CD4-positive, alpha-beta T cell treated with Interleukin-21 for 1 hour (primary cell): ENCODE measurements around the gene LSAMP.

ENCODE experiments used
- DNase-seq: peaks from one replicate; pipeline ENCODE4 v3.0.0-alpha.2; 2020

LSAMP gene

DNA sequence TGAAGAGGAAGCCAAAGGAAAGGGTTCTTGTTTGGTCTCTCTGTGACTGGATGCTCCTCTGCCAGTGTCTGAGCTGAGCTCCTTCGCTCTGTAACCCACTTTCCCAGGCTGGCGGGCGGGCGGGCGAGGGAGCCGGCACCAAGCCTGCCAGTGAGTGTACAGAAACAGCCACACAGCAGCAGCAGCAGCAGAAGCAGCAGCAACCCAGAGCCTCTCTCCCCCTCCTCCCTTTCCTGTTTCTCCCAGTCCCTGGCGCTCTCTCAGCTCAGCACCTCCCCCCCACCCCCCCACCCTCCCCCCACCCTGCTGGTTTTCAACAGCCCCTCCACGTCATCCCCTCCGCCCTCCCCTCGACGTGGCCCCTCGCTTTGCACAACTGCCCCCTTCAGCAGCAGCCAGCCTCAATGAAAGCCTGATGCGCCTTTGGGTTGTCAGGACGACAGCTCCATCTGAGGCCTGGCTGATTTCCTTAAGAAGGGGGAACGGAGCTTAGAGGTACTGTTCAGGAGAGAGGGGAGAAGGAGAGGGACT is at the start of gene LSAMP:
TSS of gene LSAMP (minus strand) at position 177 of the 531 bp plus-strand sequence.
- DNase-seq = no peak

DNA sequence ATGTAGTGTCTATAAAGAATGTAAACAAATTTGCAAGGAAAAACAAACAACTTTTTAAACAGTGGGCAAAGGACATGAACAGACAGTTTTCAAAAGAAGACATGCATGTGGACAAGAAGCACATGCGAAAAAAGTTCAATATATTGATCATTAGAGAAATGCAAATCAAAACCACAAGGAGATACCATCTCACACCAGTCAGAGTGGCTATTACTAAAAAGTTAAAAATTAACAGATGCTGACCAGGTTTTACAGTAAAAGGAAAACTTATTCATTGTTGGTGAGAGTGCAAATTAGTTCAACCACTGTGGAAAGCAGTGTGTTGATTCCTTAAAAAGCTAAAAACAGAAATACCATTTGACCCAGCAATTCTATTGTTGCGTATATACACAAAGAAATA is 47.1 kb upstream of the LSAMP start:
- DNase-seq = no peak

- no peak for DNase-seq
These were observed 37.8 kb upstream of the LSAMP start for GRCh38 chr3:116483135-116483534.

GRCh38 chr3:116476691-116477090 is 31.4 kb upstream of the LSAMP start:
- no peak for DNase-seq

DNA sequence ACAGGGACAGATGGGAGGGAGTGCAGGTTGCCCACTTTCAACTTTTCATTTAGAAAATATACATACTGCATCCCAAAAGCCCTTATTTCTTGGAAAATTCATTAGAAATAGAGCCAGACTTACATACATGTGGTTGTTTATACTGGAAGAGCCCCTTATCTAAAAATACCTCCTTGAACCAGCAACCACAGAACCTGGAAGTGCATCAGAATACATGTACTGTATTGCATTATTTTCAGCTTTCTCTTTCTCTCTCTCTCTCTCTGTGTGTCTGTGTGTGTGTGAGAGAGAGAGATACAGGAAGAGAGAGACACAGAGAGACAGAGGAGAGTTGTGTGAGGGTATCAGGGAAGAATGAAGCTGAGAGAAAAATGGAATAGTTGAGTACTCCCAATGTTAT is 29.5 kb upstream of the LSAMP start:
- no peak for DNase-seq

- DNase-seq = no peak
These were observed 28.9 kb upstream of the LSAMP start for GRCh38 chr3:116474032-116474780.

DNA sequence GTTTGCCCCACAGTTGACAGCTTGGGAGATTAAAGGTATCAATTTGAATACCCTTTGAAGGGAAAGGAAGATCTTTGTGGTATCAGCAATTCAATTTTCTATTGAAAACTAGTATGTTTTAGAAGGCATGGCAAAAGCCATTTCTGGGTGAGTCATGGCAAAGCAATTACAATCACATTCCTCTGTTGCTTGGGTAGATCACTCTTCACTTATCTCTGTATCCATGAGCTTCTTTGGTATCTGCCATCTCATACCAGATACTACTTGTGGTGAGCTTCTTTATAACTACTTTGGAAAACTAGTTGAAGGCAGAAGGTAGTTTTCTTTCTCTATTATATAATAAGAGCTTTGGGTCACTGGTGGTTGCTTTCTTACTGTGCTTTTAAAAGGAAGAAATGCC is 28.3 kb upstream of the LSAMP start:
- no peak for DNase-seq

GRCh38 chr3:116470605-116471197 is 25.4 kb upstream of the LSAMP start:
- no peak for DNase-seq

GRCh38 chr3:116469546-116469945 is 24.3 kb upstream of the LSAMP start:
- DNase-seq = no peak

GRCh38 chr3:116464276-116464798 is 19.1 kb upstream of the LSAMP start:
- no peak for DNase-seq

DNA sequence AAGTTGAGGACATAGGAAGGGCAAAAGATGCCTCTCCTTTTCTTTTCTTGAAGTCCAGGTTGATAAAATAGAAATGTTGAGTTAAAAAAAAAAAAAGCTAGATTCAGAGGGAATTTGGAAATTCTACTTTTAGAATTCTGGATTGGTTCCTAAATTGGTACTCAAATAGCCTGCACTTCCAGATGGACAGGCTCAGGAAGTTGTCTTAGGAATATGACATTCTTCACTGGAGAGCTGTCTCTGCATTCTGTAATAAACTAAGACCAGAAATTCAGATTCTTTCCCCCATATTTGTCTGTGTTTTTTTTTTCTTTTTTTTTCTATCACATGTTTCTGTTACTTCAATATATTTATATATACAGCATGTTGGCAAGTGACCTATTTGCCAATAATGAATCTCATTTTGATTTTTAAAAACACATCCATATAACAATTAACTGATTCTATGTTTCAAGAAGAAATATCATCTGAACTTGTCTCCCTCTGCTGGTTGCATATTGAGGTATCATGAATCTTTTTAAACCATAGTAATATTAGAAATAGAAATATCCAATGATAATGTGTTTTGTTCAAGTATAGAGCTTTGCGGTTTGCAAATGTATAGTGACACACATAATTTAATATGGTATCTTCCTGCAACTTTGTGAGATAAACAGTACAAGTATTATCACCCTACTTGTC is 8.5 kb upstream of the LSAMP start:
- no peak for DNase-seq

DNA sequence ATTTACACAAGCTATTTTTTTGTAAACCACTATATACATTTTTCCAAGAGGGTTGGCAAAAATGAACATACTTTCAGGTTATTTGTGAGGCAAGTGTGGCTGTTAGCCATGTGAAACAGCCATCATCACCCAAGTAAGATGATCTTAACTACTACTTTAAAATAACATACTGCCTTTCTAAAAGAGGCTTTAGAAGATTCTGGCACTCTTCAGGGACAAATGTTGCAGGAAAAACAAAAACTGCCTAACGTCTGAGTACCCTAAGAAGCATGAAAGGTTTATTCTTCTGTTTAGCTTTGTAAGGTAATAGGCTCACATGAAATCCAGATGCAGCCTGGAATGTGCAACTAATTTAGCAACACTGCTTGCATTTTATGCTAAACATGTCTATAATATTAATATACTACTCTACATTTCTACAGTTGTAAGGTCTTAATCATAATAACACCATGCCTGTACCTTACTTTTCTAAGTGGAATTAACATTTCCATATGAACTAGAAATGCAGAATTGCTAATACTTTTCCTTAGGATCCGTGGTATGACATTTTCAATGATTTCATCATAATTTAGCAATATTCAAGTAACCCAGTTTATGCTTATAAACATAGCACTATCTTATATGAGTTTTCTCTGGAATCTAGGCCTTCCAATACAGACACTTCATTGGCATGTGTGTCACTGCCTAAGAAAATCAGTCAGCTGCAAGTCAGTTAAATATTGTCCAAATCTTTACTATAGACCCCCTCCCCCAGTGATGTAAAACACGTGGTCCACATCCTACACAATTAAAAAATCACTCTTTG is 4.5 kb upstream of the LSAMP start:
- DNase-seq = no peak

- DNase-seq = no peak
These were observed 703 bp upstream of the LSAMP start for GRCh38 chr3:116445990-116446389.

DNA sequence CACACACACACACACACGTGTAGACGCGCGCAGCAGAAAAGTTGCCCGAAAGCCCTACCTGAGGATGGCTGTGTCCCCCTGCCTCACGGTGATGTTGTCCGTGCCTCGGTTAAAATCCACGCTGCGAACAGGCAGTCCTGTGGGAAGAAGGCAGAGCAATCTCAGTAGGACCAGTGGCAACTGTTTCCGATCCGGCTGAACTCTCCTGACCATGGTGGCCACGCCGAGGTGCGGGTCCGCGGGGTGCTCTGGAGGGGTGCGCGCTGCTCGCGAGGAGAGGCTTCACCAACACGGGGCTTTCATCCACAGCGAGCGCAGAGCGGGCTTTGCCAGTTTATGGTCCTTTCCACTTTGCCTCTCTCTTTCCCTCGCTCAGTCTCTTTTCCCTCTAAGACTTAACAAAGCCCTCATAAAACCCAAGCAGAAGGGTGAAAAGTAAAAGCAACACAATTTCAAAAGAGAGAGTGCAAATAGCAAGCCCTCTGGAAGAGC is 422 bp downstream of the LSAMP start:
- DNase-seq = no peak

DNA sequence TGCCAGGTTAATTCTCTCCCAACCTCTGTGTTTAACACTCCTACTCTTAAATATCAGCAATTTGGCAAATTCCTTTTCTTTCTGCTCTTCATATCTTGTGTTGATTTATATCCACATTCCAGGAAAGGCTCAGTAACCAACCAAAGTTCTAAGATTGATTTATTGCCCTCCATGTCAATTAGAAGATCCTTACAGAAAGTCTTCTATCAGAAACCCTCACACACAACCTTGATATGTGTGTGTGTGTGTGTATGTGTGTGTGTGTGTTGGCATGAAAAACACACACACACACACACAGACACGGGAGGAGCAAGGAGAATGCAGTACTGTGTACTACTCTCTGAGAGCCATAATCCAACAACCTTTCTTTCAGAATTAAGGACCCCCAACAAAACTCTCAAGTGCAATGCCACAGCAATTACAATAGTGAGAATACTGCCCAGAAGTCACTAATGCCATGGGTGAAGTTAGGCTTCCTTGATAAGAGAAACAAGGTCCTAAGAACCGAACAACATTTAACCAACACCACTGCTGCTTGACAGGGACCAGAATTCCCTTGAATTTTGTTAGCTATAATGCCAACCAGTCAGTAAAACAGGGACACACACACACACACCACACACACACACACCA is 1.1 kb downstream of the LSAMP start:
- DNase-seq = no peak

GRCh38 chr3:116443191-116443661 is 2.1 kb downstream of the LSAMP start:
- no peak for DNase-seq

GRCh38 chr3:116442331-116443021 is 2.8 kb downstream of the LSAMP start:
- no peak for DNase-seq

DNA sequence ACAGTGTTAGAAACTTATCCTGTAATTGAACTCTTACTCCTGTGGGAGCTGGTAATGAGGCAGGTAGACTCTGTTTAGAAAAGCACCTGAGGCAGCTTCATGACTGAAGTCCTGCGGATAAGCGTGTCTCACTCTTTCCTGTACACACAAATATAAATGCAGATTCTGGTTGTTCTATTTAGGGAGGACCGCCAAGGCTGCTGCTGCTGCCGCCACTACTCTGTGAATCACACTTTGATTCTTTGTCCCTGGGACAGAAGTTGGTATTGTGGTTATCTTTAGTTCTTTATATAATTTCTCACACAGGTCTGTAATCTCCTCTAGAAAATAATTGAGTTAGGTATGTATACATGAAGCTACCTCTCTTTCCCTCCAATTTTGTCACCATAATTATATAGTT is 3.6 kb downstream of the LSAMP start:
- no peak for DNase-seq

GRCh38 chr3:116440196-116440595 is 5.1 kb downstream of the LSAMP start:
- no peak for DNase-seq

GRCh38 chr3:116433552-116433951 is 11.7 kb downstream of the LSAMP start:
- DNase-seq = no peak

GRCh38 chr3:116432795-116433194 is 12.5 kb downstream of the LSAMP start:
- no peak for DNase-seq
